GM18873 (cell line): ENCODE data around the gene TSPAN14.

Experiments used
- ATAC-seq: cut with Tn5 transposase; IDR thresholded peaks from one replicate; pipeline ENCODE4 v1.9.1; 2021; ENCODE audit warnings: mild to moderate bottlenecking, moderate library complexity, moderate number of reproducible peaks; ENCODE audit not compliant: unreplicated experiment, low FRiP score

The TSPAN14 gene

DNA sequence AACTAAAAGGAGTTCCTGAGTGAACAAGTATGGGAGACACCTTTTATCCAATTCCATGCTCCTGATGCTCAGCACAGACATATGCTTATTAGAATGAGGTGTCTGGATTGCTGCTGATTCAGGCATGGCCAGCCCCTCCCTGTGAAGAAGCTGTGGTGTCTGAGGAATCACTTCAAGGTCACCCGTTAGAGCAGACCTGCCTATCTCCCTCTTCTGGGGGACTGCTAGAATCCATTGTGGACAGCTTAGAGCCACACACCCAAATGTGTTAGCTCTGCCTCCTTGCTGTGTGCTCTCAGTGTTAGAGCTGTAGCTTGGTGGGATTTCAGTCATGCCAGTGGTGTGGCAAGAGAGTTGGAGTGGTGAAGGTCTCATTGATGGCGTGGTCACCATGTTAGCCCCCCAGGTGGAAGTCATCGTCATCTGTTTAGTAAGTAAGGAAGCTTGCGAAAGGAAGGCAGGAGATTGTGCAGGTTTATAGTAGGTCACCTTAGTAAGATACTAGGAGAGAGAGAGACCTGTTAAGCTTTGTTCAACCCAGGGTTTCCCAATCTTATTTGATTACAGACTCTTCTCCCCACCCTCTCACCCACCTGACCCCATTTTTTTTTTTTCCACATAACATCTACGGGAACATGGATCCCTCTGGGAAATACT is 32.9 kb upstream of the TSPAN14 start:
- ATAC-seq = no peak

GRCh38 chr10:80421707-80422536 is 32.2 kb upstream of the TSPAN14 start:
- peak; percentile 91 for ATAC-seq

- ATAC-seq = no peak
These were observed 28.2 kb upstream of the TSPAN14 start for GRCh38 chr10:80425901-80426300.

DNA sequence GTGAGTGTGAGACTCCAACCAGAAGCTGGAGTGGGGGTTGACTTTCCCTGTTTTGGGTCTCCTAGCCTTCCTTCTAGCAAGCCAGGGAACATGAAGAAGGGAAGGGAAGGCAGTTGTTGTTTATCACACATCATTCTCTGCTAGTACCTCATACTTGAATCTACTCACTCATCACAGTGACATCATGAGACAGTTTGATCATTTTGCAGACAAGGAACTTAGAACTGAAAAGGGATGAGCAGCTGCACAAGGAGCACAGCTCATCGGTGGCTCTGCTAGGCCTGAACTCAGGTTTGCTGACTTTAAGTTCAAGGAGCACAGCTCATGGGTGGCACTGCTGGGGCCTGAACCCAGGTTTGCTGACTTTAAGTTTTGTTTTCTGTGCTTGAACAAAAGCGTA is 26.6 kb upstream of the TSPAN14 start:
- ATAC-seq = no peak

- ATAC-seq = no peak
These were observed 24.6 kb upstream of the TSPAN14 start for GRCh38 chr10:80429521-80429973.

GRCh38 chr10:80433134-80433533 is 21.0 kb upstream of the TSPAN14 start:
- ATAC-seq = no peak

DNA sequence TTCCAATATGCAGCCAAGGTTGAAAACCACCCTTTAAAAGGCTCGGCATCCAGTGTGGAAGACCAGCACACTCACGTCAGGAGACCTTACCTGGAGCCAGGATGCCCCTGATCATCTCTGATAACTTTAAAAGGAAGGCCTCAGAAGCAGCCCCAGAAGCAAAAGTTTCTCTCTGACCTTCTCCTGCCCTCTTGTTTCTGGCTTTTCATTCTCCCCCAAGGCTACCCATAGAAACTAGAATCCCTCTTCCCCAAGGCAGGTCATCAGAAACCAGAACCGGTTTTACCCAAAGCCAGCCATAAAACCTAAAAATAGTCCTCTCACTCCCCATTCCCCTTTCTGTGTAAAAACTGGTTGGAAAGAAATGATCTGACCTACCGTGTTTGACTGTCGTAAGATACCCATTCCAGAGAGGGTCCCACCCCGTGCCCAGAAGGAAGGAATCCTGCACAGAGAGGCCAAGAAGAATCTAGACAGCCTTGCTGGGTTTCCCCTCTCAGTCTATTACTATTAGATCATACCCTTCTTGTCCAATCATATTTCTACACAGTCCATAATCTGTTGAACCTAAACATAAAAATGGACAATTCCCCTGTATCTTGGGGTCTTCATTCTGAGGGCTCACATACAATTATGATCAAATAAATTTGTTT is 17.5 kb upstream of the TSPAN14 start:
- no peak for ATAC-seq

DNA sequence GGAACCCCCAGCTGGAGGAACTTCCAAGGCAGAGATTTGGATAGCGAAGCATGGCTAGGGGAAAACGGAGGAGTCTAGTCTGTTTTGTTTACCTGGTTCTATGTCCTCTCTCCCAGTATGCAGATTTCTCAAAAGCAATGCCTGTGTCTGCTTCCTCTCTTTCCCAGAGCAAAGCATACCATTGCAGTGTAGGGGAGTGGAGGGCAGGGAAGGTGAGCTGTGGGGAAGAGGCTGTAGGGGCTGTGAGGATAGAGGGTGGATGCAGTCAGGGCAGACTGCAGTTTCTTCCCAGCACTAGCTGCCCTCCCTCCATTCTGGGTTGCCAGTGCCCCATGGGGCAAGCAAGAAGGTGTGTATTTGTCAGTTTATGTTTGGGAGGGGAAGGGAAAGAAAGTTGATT is 16.9 kb upstream of the TSPAN14 start:
- no peak for ATAC-seq

GRCh38 chr10:80441831-80442230 is 12.3 kb upstream of the TSPAN14 start:
- no peak for ATAC-seq

DNA sequence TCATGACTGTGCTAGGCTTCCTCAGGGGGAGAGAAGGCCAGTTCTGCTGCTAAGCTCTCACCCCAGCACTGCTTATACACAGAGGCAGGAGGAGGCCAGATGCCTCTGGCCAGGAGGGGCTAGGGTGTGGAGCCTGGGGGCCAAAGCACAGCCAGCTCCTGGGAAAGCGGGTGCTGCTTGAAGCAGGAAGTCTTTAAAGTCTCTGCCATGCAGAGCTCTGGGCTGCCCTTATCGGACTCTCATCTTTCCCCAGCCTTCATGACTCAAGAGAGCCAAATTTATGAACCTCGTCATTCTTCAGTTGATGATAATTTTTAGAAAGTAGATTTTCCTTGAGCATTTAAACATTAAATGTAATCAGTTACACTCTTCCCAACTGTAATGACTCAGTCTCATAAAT is 11.2 kb upstream of the TSPAN14 start:
- ATAC-seq = no peak

DNA sequence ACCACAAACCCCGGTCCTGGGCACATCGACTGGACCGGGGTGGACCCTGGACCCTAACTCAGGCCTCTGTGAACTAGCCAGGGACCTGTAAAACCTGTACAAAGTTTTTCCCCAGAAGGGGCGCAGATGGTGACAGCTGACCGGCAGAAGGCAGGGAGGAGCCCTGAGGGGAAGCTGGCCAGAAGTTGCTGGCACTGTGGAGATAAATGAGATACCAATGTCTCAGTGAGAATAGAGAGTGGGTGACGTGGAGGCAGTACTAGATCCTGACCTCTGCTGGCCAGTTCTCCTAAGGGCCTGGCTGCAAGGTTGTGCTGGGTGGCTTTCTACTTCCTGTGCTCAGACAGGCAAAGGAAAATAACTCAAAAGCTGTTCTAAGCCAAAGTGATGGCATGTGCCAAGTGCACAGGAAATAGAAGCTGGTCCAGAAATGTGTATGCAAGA is 10.6 kb upstream of the TSPAN14 start:
- no peak for ATAC-seq

DNA sequence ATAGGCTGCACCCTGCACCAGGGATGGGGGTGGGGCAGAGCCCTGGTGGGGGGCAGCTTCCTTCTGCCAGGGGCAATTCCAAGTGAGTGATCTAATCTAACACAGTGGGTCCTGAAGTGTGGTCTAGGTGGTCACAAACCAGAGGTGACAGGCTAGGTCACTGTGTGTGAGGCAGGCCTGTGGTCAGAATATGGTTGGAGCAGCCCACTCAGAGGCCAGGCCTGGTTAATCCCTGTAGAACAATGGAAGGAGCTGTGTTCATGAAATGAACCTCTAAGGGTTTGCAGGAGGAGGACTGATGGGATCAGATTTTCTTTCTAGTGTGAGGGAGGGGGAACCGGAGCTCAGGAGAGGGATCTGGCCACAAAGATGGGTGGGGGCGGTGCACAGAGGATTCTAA is 10.0 kb upstream of the TSPAN14 start:
- ATAC-seq = no peak

- peak; percentile 81 for ATAC-seq
These were observed 9.3 kb upstream of the TSPAN14 start for GRCh38 chr10:80444646-80445319.

DNA sequence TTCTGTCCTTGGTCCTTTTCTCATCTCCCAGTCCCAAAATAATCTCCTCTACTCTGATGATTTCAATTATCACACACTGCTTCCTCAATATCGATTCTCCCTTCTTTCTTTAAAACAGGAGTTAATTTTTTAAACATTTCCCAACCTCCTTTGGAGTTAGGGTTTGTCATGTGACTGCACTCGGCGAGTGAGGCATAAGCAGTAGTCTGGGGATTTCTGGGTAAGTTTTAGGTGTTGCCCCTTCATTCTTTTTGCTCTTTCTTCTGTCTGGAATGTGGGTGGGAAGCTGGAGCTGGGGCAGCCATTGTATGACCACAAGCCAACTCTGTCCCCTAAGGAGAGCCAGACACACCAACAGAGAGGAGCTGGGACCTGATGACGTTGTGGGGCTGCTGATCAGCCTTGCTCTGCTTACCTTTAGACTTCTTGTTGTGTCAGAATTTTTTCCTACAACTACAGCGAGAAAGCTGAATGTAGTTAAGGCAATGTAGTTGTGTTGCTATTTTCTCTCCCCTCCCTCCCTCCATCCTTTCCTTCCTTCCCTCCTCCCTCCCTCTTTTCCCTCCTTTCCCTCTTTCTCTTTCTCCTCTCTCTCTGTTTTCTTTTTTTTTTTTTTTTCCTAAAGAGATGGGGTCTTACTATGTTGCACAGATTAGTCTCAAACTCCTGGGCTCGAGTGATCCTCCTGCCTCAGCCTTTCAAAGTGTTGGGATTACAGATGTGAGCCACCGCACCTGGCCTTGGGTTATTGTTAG is 6.5 kb upstream of the TSPAN14 start:
- ATAC-seq = no peak

- ATAC-seq = no peak
These were observed 5.7 kb upstream of the TSPAN14 start for GRCh38 chr10:80448209-80448942.

DNA sequence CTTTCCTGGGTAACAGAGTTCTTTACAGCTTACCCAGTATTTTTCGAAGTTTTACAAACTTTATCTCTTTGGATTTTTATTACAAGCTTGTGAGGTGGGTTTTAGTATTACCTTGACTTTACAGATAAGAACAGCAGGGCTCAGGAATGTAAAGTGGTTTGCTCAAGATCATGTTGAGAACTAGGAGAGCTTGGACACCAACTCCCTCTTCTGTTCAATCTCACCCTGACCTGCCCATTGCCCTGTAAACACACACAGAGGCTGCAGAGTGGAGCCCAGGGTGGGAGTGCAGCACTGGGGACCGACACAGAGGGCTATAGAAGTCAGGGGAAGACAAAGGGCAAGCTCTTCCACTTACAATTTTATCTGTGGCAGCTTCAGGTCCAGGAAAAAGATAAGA is 4.6 kb upstream of the TSPAN14 start:
- no peak for ATAC-seq

DNA sequence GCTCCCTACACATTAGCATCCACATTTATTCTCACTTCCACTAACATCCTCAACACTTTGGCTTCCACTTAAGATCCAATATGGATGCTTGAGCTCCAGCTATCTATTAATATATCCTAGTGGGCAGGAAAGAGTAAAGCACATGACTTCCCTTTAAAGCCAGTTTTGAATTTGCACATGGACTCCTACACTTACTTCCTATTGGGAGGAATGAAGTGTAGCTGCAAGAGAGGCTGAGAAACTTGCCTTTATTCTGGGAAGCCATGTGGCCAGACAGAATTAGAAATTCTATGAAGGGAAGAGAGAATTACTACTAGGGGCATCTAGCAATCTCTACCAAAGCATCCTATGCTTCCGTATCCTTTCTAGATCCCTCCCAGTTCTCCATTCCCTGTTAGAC is 3.0 kb upstream of the TSPAN14 start:
- ATAC-seq = no peak

DNA sequence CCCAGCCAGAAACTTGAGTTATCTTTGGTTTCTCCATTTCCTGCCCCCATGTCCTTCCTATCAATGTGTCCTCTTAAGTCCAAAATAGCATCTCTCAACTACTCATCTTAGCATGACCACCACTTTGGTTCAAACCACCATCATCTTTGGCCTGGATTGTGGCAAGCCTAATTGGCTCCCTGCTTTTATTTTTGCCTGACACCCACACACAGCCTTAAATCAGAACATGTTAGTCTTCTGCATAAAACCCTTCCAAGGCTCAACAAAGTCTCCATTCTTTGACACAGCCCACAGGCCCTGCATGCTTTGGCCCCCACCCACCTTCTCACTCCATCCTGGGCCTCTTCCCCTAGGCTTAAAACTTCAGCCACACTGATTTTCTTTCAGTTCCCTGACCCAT is 2.0 kb upstream of the TSPAN14 start:
- no peak for ATAC-seq

DNA sequence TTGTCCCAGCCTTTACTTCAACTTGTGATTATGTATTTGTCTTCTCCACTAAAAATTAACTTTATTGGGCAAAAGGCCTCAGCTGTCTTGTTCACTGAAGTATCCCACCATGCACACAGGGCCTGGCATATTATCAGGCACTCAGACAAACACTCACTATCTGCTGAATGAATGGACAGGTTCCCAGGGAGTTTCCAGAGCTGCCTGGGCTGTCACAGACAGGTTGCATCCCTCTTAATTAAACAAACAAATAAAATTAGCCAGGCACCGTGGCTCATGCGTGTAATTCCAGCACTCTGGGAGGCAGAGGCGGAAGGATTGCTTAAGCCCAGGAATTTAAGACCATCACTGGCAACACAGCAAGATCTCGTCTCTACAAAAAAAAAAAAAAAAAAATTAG is 1.5 kb upstream of the TSPAN14 start:
- ATAC-seq = no peak
